Testis (tissue), 2 donors: ENCODE results near the gene PUSL1.

Experiments used
- POLR2A ChIP-seq: fragments of 450-650 bp; IDR thresholded peaks from one replicate; pipeline ENCODE4 v1.6.1; 2017; ENCODE audit warnings: antibody characterized with exemption, mild to moderate bottlenecking, moderate library complexity
- TF ChIP-seq, protein P1 (sequence below), 3 experiments: fragments of 450-650 bp in 2 of 3; fragments of 200-600 bp in 1 of 3; sonication (generic) in 1 of 3; IDR thresholded peaks; one replicate each; pipeline ENCODE4 v1.5.1; 2016 to 2019; ENCODE audit warnings: antibody characterized with exemption in 3 of 3, mild to moderate bottlenecking in 2 of 3, moderate library complexity in 1 of 3

GRCh38 chr1:1262071-1262470 is 46.3 kb upstream of the PUSL1 start:
- TF ChIP-seq, protein P1, sequence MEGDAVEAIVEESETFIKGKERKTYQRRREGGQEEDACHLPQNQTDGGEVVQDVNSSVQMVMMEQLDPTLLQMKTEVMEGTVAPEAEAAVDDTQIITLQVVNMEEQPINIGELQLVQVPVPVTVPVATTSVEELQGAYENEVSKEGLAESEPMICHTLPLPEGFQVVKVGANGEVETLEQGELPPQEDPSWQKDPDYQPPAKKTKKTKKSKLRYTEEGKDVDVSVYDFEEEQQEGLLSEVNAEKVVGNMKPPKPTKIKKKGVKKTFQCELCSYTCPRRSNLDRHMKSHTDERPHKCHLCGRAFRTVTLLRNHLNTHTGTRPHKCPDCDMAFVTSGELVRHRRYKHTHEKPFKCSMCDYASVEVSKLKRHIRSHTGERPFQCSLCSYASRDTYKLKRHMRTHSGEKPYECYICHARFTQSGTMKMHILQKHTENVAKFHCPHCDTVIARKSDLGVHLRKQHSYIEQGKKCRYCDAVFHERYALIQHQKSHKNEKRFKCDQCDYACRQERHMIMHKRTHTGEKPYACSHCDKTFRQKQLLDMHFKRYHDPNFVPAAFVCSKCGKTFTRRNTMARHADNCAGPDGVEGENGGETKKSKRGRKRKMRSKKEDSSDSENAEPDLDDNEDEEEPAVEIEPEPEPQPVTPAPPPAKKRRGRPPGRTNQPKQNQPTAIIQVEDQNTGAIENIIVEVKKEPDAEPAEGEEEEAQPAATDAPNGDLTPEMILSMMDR (IDR thresholded peaks at IDR 0.05), result no peak
- TF ChIP-seq POLR2A, result no peak
